Stimulated activated CD4-positive, alpha-beta T cell treated with anti-CD3 and anti-CD28 coated beads, Interleukin-4, amount 100 ng/mL, for 48 hours (primary cell): ENCODE data around the gene MTHFD2.
"Not testable (repeated sequence)": the region's sequence is repeated elsewhere in the genome, so short reads cannot be mapped to it uniquely, and the experiment has no call there.

Experiments
- DNase-seq, 2 donors: peaks; one replicate each; pipeline ENCODE4 v3.0.0-alpha.2; 2020; ENCODE audit warnings: low read depth in 2 of 2

Gene MTHFD2

GRCh38 chr2:74197049-74197448 lies 1.4 kb upstream of the MTHFD2 start:
- no peak for DNase-seq

- no peak for DNase-seq
Observed at GRCh38 chr2:74198023-74198460, 373 bp upstream of the MTHFD2 start.

GRCh38 chr2:74199275-74199701 lies 873 bp downstream of the MTHFD2 start:
- no peak for DNase-seq

- DNase-seq, result no peak
Observed at GRCh38 chr2:74199871-74200305, 1.5 kb downstream of the MTHFD2 start.

- DNase-seq, result no peak
Observed at GRCh38 chr2:74201196-74201595, 2.8 kb downstream of the MTHFD2 start.

GRCh38 chr2:74201596-74201995 lies 3.2 kb downstream of the MTHFD2 start:
- DNase-seq, result no peak

GRCh38 chr2:74204436-74204835 lies 6.0 kb downstream of the MTHFD2 start:
- DNase-seq, result no peak

- no peak for DNase-seq
Observed at GRCh38 chr2:74205113-74205512, 6.7 kb downstream of the MTHFD2 start.

- no peak for DNase-seq
Observed at GRCh38 chr2:74205596-74205995, 7.2 kb downstream of the MTHFD2 start.

- no peak for DNase-seq
Observed at GRCh38 chr2:74206180-74206688, 7.8 kb downstream of the MTHFD2 start.

- DNase-seq, result no peak
Observed at GRCh38 chr2:74212702-74213410, 14.4 kb downstream of the MTHFD2 start.

- DNase-seq, result not testable (repeated sequence)
Observed at GRCh38 chr2:74215771-74216170, 17.4 kb downstream of the MTHFD2 start.

- no peak for DNase-seq
Observed at GRCh38 chr2:74216642-74217041, 18.2 kb downstream of the MTHFD2 start.

- no peak for DNase-seq
Observed at GRCh38 chr2:74219846-74220486, 21.6 kb downstream of the MTHFD2 start.

GRCh38 chr2:74221091-74221490 lies 22.7 kb downstream of the MTHFD2 start:
- DNase-seq, result no peak

GRCh38 chr2:74221604-74222299 lies 23.3 kb downstream of the MTHFD2 start:
- DNase-seq, result no peak

- DNase-seq, result no peak
Observed at GRCh38 chr2:74222300-74222650, 23.9 kb downstream of the MTHFD2 start.

GRCh38 chr2:74223941-74224770 lies 25.7 kb downstream of the MTHFD2 start:
- DNase-seq, result no peak

GRCh38 chr2:74225698-74226459 lies 27.5 kb downstream of the MTHFD2 start:
- DNase-seq, result no peak

- no peak for DNase-seq
Observed at GRCh38 chr2:74226648-74227213, 28.3 kb downstream of the MTHFD2 start.

GRCh38 chr2:74227646-74228045 lies 29.2 kb downstream of the MTHFD2 start:
- DNase-seq, result no peak
